KBM-7 (cell line): ENCODE data around the gene BTBD9.

Experiments
- DNase-seq: peaks from one replicate; pipeline ENCODE4 v3.0.0-alpha.2; 2015
- in situ Hi-C: fragments of 300-500 bp; cut with MboI; formaldehyde crosslinking; loops from 2 replicates; pipeline ENCODE4 v1.14.3; 2020; ENCODE audit warnings: low sequenced_read_pairs, low pct_unique_long_range_greater_than_20kb, mixed read lengths

BTBD9 gene

GRCh38 chr6:38639498-38640215, at the start of gene BTBD9:
TSS of gene BTBD9 (minus strand) at chr6:38639929.
- peak; percentile 83 for DNase-seq
- in situ Hi-C loops = no loop called here

- in situ Hi-C loops = no loop called here
- DNase-seq = no peak
These were observed 48.9 kb upstream of the BTBD9 start for GRCh38 chr6:38688579-38689087.

GRCh38 chr6:38687549-38687948, 47.8 kb upstream of the BTBD9 start:
- DNase-seq = no peak
- in situ Hi-C loops = no loop called here

- DNase-seq = no peak
- in situ Hi-C loops = no loop called here
These were observed 47.3 kb upstream of the BTBD9 start for GRCh38 chr6:38687043-38687353.

- DNase-seq = no peak
- in situ Hi-C loops = no loop called here
These were observed 46.7 kb upstream of the BTBD9 start for GRCh38 chr6:38686270-38687042.

GRCh38 chr6:38684904-38685303, 45.2 kb upstream of the BTBD9 start:
- DNase-seq = no peak
- in situ Hi-C loops = no loop called here

- no peak for DNase-seq
- in situ Hi-C loops = no loop called here
These were observed 44.5 kb upstream of the BTBD9 start for GRCh38 chr6:38684237-38684636.

- in situ Hi-C loops = no loop called here
- DNase-seq = no peak
These were observed 42.1 kb upstream of the BTBD9 start for GRCh38 chr6:38681850-38682249.

GRCh38 chr6:38679668-38680067, 39.9 kb upstream of the BTBD9 start:
- DNase-seq = no peak
- in situ Hi-C loops = no loop called here

GRCh38 chr6:38678178-38678760, 38.5 kb upstream of the BTBD9 start:
- in situ Hi-C loops = no loop called here
- DNase-seq = no peak

GRCh38 chr6:38676974-38677544, 37.3 kb upstream of the BTBD9 start:
- in situ Hi-C loops = no loop called here
- no peak for DNase-seq

- DNase-seq = no peak
- in situ Hi-C loops = no loop called here
These were observed 36.7 kb upstream of the BTBD9 start for GRCh38 chr6:38676236-38676973.

GRCh38 chr6:38673397-38674165, 33.9 kb upstream of the BTBD9 start:
- peak; percentile 88 for DNase-seq
- in situ Hi-C loops = no loop called here

- peak; percentile 60 for DNase-seq
- in situ Hi-C loops = no loop called here
These were observed 32.2 kb upstream of the BTBD9 start for GRCh38 chr6:38671885-38672467.

GRCh38 chr6:38658418-38659167, 18.9 kb upstream of the BTBD9 start:
- DNase-seq = no peak
- in situ Hi-C loops = no loop called here

- in situ Hi-C loops = no loop called here
- DNase-seq = no peak
These were observed 17.2 kb upstream of the BTBD9 start for GRCh38 chr6:38656896-38657295.

GRCh38 chr6:38654263-38654662, 14.5 kb upstream of the BTBD9 start:
- in situ Hi-C loops = no loop called here
- no peak for DNase-seq
